ENCODE measurements around the gene COL19A1. TPM values are rescaled to one million over a fixed set of nuclear protein-coding genes. Genes with fewer than 3 reads are reported as not detected.
A peak's percentile ranks its signal among the peaks of the same experiment; 100 is the strongest.

The COL19A1 gene
- total RNA-seq, 2 experiments from 2014 or later: 0.40 TPM; not detected in 1

DNA sequence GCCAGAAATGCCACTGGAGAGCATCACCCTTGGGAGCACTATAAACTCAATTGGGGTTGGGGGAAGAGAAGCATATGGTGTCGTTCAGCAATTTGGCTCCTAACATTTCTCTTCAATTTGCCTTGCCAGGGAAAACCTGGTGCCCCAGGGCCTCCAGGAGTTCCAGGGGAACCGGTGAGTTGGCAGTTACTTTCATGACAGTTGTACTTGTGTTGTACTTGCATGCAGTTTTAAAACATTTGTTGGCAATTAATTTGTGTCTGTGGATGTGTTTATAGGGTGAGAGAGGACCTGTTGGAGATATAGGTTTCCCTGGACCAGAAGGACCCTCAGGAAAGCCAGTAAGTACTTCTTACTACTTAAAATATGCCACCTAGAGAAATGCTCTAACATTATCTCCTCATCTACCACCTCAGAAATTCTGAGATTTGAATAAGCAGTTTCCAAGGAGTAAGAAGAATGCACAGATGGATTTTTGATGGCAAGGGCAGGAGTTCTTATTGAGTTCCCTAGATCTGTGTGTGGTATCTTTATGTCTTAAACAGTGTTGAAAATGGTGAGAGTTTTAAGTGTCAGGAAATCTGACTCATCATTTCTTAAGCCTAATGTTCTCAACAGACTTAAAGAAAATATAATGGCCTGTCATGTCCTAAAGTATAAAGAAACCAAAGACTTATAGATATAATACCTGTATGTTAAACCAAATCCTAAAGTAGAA, 314.0 kb downstream of the COL19A1 start:
- CTCF ChIA-PET: no interaction called here
- no peak overlapping the region for H3K27ac Mint-ChIP-seq
- ATAC-seq: no peak
- H3K9me3 Mint-ChIP-seq (ENCODE audit: low read depth): no peaks in the 10 kb centered on the region
- H3K36me3 Mint-ChIP-seq: no peaks in the 10 kb centered on the region
- H3K4me3 Mint-ChIP-seq: no peak overlapping the region
- no peaks in the 10 kb centered on the region for H3K27me3 Mint-ChIP-seq
- H3K4me1 Mint-ChIP-seq: peaks cover 5% of the 10 kb centered on the region
- no peak for DNase-seq

DNA sequence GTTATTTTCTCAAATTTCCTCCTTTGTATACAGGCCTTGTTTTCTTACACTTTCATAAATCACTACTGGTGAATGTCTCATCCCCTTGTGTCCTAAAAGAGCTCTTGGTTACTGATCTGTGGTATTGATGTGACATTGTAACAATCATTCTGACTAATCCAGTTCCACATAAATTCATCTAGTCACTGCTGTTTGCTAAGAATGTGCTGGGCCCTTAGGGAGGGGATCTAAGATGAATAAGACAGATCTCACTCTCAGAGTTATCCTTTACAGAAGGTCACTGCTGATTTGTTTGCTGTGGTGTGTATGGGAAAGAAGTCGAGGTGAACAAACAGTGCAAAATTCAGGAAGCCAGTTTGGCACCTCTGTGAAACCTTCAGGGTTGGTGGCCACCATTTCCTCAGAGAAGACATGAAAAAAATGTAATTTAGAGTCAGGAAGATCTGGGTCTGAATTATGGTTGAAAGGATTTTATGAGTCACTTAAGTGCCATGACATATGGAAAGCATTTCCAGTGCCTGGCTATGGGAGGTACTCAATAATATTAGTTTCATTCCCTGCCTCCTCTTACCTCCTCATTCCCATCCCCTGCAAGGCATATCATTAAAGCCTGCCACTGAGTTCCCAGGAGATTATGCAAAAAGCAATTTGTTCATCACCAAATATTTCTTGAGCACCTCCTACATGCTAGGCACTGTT, 314.7 kb downstream of the COL19A1 start:
- CTCF ChIA-PET: no interaction called here
- no peak overlapping the region for H3K4me3 Mint-ChIP-seq
- DNase-seq: no peak
- no peak overlapping the region for H3K27ac Mint-ChIP-seq
- no peaks in the 10 kb centered on the region for H3K36me3 Mint-ChIP-seq
- no peaks in the 10 kb centered on the region for H3K27me3 Mint-ChIP-seq
- peaks cover 5% of the 10 kb centered on the region for H3K4me1 Mint-ChIP-seq
- no peaks in the 10 kb centered on the region for H3K9me3 Mint-ChIP-seq (ENCODE audit: low read depth)
- ATAC-seq: peak; percentile 57

DNA sequence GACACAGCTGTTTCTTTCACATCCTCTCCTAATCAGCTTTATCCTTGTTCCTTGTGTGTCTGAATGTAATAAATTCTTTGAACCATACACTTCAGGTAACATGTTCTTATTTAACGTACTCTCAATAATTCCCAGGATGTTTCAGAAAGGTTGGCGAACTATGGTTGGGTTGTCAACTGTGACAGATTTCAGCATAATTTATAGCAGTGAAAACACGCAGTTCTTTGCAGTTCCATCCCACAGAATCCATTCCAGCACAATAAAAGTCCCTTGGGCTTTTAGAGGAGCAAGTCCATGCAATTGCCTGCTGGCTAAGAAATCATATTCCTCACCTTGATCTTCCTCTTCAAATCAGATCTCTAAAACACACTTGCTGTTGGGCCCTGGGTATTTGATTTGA, 317.2 kb downstream of the COL19A1 start:
- H3K27me3 Mint-ChIP-seq: no peaks in the 10 kb centered on the region
- no peak overlapping the region for H3K27ac Mint-ChIP-seq
- CTCF ChIA-PET: no interaction called here
- H3K4me1 Mint-ChIP-seq: peaks cover 5% of the 10 kb centered on the region
- no peak for ATAC-seq
- H3K4me3 Mint-ChIP-seq: no peak overlapping the region
- no peaks in the 10 kb centered on the region for H3K9me3 Mint-ChIP-seq (ENCODE audit: low read depth)
- no peaks in the 10 kb centered on the region for H3K36me3 Mint-ChIP-seq
- no peak for DNase-seq

DNA sequence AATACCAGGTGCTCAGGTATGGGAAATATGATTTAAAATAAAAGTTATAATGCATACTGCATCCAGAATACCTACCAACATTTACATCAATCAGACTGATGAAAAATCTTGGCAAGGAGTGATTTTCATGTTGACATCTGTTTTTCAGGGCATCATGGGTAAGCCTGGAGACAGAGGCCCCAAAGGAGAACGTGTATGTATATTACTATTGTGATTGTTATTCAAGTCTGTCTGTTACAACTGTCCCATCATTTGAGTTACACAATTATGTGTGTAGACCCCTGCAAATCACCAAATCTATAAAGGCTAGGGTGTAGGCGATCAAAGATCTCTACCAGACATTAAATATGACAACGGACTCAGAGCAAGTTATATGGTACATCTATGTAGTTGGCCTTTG, 318.4 kb downstream of the COL19A1 start:
- no peak for ATAC-seq
- no peak overlapping the region for H3K4me3 Mint-ChIP-seq
- H3K27ac Mint-ChIP-seq: no peak overlapping the region
- H3K9me3 Mint-ChIP-seq (ENCODE audit: low read depth): no peaks in the 10 kb centered on the region
- DNase-seq: no peak
- H3K4me1 Mint-ChIP-seq: peaks cover 5% of the 10 kb centered on the region
- CTCF ChIA-PET: no interaction called here
- H3K36me3 Mint-ChIP-seq: no peaks in the 10 kb centered on the region
- H3K27me3 Mint-ChIP-seq: no peaks in the 10 kb centered on the region

DNA sequence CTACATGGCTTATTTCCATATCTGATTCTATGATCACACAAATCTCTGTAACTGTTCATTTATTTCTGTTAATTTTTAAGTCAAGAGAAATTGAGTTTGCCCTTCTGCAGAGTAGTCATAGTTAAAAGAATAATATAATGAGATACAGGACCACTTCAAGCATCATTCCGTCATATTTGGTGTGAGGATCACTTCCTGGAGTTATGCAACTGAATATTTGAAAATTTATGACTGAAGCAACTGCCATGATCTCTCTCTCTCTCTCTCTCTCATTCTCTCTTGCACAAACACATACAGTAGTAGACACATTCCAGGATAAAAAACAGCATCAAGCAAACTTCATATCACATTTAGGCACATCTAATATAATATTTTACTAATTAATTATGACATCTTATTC, 320.1 kb downstream of the COL19A1 start:
- H3K4me1 Mint-ChIP-seq: no peaks in the 10 kb centered on the region
- H3K9me3 Mint-ChIP-seq (ENCODE audit: low read depth): no peaks in the 10 kb centered on the region
- H3K27ac Mint-ChIP-seq: no peak overlapping the region
- CTCF ChIA-PET: no interaction called here
- no peaks in the 10 kb centered on the region for H3K36me3 Mint-ChIP-seq
- no peak for DNase-seq
- H3K27me3 Mint-ChIP-seq: peaks cover 3% of the 10 kb centered on the region
- ATAC-seq: no peak
- H3K4me3 Mint-ChIP-seq: no peak overlapping the region

DNA sequence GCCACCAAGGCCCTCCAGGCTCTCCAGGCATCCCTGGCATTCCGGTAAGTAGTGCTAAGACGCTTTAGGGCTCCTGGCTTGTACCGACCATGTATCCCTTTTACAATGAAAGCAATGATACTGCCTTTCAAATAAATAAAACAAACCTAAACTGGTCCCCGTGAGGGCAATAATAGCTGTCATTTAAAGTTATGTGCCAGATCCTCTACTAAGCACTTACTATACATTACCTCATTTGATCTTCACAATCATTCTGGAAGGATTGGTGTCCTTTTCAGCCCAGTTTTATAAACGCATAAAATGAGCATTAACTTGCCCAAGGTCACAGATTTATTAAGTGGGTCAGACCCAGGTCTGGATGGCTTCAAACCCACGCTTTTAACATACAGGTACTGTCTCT, 321.8 kb downstream of the COL19A1 start:
- H3K27ac Mint-ChIP-seq: no peak overlapping the region
- peaks cover 8% of the 10 kb centered on the region for H3K27me3 Mint-ChIP-seq
- DNase-seq: no peak
- no peak for ATAC-seq
- H3K9me3 Mint-ChIP-seq (ENCODE audit: low read depth): no peaks in the 10 kb centered on the region
- H3K36me3 Mint-ChIP-seq: no peaks in the 10 kb centered on the region
- H3K4me3 Mint-ChIP-seq: no peak overlapping the region
- no peaks in the 10 kb centered on the region for H3K4me1 Mint-ChIP-seq
- CTCF ChIA-PET: no interaction called here

DNA sequence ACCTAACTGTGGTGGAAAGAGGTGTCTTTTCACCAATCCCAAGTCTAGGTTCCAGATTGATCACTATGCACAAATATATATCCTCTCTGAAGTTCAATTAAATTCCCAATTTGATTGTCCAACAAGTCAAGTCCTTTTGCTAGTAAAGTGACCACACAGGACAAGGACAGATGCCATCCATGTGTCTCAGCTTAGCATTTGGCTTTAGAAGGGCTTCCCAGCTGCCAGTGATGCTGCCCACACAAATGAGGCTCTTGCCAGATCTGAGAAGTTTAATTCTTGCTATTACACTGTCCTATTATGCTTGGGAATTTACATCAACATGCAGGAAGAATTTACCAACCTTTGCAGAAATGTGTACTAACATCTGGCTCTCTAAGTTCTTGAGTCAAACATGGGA, 328.1 kb downstream of the COL19A1 start:
- Mint-ChIP-seq H3K36me3 (no peaks in the 10 kb centered on the region), H3K4me1 (no peaks in the 10 kb centered on the region), H3K27me3 (peaks cover 15% of the 10 kb centered on the region), H3K4me3 (no peak overlapping the region), H3K27ac (no peak overlapping the region), H3K9me3 (ENCODE audit: low read depth) (no peaks in the 10 kb centered on the region)
- CTCF ChIA-PET: no interaction called here
- ATAC-seq (no peak), DNase-seq (no peak)

DNA sequence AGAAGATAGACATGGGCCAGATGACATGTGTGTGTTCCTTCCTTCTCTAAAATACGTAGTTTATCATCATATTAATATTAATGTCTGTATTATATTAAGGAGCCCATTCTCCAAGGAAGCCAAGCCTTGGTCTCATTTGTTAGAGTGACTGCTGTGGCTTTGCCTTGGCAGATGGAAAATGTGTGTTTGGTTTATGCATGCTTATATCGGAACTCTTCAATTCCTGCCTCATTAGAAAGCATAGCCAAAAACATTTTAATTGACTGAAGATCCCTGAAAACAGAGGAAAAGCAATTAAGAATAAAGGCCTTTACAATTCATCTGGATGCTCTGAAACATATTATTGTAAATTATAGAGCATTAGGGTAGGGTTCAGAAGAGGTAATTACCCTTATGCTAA, 330.2 kb downstream of the COL19A1 start:
- ATAC-seq: no peak
- H3K9me3 Mint-ChIP-seq (ENCODE audit: low read depth): no peaks in the 10 kb centered on the region
- H3K27ac Mint-ChIP-seq: no peak overlapping the region
- CTCF ChIA-PET: no interaction called here
- peaks cover 12% of the 10 kb centered on the region for H3K27me3 Mint-ChIP-seq
- no peaks in the 10 kb centered on the region for H3K4me1 Mint-ChIP-seq
- H3K4me3 Mint-ChIP-seq: no peak overlapping the region
- H3K36me3 Mint-ChIP-seq: no peaks in the 10 kb centered on the region
- DNase-seq: no peak

DNA sequence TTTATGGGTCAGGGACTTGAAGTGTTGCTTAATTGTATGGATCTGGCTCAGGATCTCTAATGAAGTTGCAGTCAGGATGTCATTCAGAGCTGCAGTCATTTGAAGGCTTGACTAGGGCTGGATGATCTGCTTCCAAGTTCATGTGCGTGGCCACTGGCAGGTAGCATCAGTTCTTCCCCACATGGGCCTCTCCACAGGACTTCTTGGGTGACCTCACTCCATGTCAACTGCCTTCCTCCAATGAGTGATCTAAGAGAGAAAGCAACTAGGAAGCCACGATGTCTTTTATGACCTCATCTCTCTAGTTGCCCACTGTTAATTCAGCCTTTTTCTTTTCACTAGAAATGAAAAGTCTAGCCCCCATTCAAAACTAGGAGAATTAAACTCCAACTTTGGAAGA, 332.4 kb downstream of the COL19A1 start:
- CTCF ChIA-PET: no interaction called here
- ATAC-seq (no peak), DNase-seq (no peak)
- Mint-ChIP-seq H3K9me3 (ENCODE audit: low read depth) (no peaks in the 10 kb centered on the region), H3K27ac (no peak overlapping the region), H3K4me1 (no peaks in the 10 kb centered on the region), H3K27me3 (peaks cover 5% of the 10 kb centered on the region), H3K4me3 (no peak overlapping the region), H3K36me3 (no peaks in the 10 kb centered on the region)

DNA sequence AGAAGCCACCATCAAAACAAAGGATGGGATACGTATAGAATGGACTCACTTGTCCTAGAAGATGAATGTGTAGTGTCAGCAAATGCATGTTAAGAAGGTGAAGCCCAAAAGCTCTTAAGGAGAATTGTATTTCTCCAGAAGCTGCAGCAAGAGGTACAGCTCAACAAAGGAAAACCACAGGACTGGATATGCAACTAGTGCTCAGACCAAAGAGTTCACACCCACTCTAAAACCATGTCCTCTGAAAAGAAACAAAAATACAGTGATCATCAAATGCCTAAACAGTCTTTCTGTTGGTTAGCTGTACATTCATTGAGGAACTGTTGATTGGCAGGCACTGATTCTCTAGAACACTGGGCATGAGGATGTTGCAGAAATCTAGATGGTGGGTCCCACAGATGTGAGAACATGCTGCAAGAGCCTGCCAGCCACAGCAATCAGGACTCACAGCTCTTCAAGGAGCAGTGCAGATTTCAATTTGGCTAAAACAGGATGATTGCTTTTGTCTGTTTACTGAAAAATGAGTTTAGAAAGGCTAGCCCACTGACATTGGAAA, 342.0 kb downstream of the COL19A1 start:
- CTCF ChIA-PET: interaction anchor here (3.0 kb wide), 1 partner anchor 13 kb away, joined by 9 read pairs; no protein-coding TSS in a partner anchor
- H3K4me1 Mint-ChIP-seq: no peaks in the 10 kb centered on the region

DNA sequence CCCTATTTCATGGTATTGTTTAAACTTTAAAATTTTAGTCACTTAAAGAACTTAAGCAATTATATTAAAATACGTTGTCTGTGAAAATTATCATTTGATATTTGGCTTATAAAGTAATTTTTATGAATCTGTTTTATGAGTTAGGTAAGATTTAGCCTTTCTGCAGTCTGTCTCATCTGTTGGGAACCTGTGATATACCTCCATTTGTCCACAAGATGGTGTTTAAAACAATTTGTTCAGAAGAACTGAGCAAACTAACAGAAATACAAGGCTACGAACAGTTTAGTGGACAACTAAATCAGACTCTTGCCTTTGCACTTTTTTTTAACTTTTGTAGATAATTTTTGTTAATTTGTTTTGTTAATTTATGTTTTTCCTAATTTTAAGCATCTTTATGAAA, 344.1 kb downstream of the COL19A1 start:
- CTCF ChIA-PET: interaction anchor here (2.3 kb wide), 1 partner anchor 11 kb away, joined by 14 read pairs; no protein-coding TSS in a partner anchor
- ATAC-seq: no peak
- no peak overlapping the region for H3K27ac Mint-ChIP-seq
- DNase-seq: no peak
- H3K4me1 Mint-ChIP-seq: no peaks in the 10 kb centered on the region
- H3K27me3 Mint-ChIP-seq: peaks cover 37% of the 10 kb centered on the region
- no peaks in the 10 kb centered on the region for H3K9me3 Mint-ChIP-seq (ENCODE audit: low read depth)
- no peak overlapping the region for H3K4me3 Mint-ChIP-seq
- no peaks in the 10 kb centered on the region for H3K36me3 Mint-ChIP-seq

More for the DNA sequence above, 342.0 kb downstream of the COL19A1 start:
- DNase-seq (no peak), ATAC-seq (no peak)
- Mint-ChIP-seq H3K4me3 (no peak overlapping the region), H3K36me3 (no peaks in the 10 kb centered on the region), H3K27ac (no peak overlapping the region), H3K9me3 (ENCODE audit: low read depth) (no peaks in the 10 kb centered on the region), H3K27me3 (peaks cover 24% of the 10 kb centered on the region)

DNA sequence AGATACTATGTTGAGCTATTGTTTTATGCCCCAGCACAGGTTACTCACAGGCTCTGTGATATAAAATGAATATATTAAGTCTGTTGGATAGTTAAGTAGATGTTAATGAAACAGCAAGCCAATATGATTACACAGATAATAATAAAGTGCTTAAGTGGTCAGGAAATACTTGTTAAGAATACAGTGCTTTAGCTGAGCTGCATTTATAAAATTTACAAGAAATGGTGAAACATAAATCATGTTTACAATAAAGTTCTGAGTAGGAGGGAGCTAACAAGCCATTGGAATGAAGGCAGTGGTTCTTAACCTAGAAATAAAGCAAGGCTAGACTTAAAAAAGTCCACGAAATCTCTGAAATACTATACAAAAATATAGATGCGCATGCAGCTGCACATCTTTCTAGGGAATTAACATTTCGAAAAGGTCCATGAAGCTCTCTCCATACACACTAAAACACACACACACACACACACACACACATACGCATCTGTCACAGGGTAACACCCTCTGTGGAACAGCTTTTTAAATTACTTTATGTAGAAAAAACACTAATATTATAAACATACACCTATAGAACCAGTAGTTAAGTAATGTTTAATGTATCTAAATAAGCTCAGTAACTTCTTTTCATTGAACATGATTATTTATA, 349.2 kb downstream of the COL19A1 start:
- H3K4me3 Mint-ChIP-seq: no peak overlapping the region
- H3K27me3 Mint-ChIP-seq: peaks cover 37% of the 10 kb centered on the region
- no peaks in the 10 kb centered on the region for H3K36me3 Mint-ChIP-seq
- DNase-seq (no peak), ATAC-seq (no peak)
- H3K9me3 Mint-ChIP-seq (ENCODE audit: low read depth): no peaks in the 10 kb centered on the region
- CTCF ChIA-PET: interaction anchor here (2.1 kb wide), 1 partner anchor 153 kb away, joined by 6 read pairs; no protein-coding TSS in a partner anchor
- no peaks in the 10 kb centered on the region for H3K4me1 Mint-ChIP-seq
- no peak overlapping the region for H3K27ac Mint-ChIP-seq

DNA sequence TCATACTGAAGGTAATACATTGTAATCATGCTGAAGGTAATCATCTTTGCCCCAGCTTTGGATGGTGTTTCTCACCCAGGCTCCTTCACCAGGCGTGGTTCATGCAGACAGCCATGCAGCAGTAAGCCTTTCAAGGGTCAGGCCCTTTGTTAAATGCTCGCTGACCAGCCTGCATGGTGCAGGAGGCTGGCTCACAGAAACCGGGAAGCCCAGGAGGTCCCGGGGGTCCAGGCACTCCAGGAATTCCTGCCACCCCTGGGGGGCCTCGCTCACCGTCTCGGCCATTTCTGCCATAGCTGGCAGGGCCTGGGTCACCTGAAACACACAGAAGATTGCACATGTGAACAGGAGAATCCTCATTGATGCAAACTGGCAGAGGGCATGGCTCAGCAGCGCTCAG, 350.4 kb downstream of the COL19A1 start:
- H3K4me1 Mint-ChIP-seq: no peaks in the 10 kb centered on the region
- ATAC-seq: no peak
- peaks cover 32% of the 10 kb centered on the region for H3K27me3 Mint-ChIP-seq
- H3K4me3 Mint-ChIP-seq: no peak overlapping the region
- no peaks in the 10 kb centered on the region for H3K9me3 Mint-ChIP-seq (ENCODE audit: low read depth)
- no peak for DNase-seq
- CTCF ChIA-PET: interaction anchor here (2.1 kb wide), 1 partner anchor 152 kb away, joined by 6 read pairs; no protein-coding TSS in a partner anchor
- no peak overlapping the region for H3K27ac Mint-ChIP-seq
- H3K36me3 Mint-ChIP-seq: no peaks in the 10 kb centered on the region

All from activated CD8-positive, alpha-beta memory T cell treated with anti-CD3 and anti-CD28 coated beads, Interleukin-2, amount 10 ng/mL, durations not matched to agents 7 days and 5 days (primary cell).